CD8-positive, alpha-beta memory T cell (primary cell): Measurements from ENCODE around the gene BRSK2. TPM values are rescaled to one million over a fixed set of nuclear protein-coding genes. Genes with fewer than 3 reads are reported as not detected.

ENCODE experiments used
- CTCF ChIA-PET: fragments of 350-600 bp; sonication (Branson Sonifier 250); formaldehyde crosslinking; loops from one replicate; lab custom pipeline; 2021; ENCODE audit warnings: antibody characterized with exemption; lab: Charles Lee
- POLR2A ChIA-PET: fragments of 350-600 bp; sonication (Branson Sonifier 250); formaldehyde crosslinking; loops from one replicate; lab custom pipeline; 2021; ENCODE audit warnings: antibody characterized with exemption; lab: Charles Lee
- DNase-seq, 5 donors: peaks; one replicate each; pipeline versions ENCODE4 v3.0.0 to v3.0.0-alpha.2; 2020 to 2022; ENCODE audit warnings: mixed read lengths in 1 of 5
- H3K27ac ChIP-seq: one replicate; pipeline ENCODE4 v1.7.0; 2013; ENCODE audit warnings: low read depth, mild to moderate bottlenecking, low read length, moderate library complexity
- H3K27me3 ChIP-seq: 2 replicates; pipeline ENCODE4 v1.7.0; 2013; ENCODE audit warnings: low read length, mild to moderate bottlenecking; ENCODE audit not compliant: insufficient read depth, poor library complexity, severe bottlenecking
- H3K36me3 ChIP-seq: 2 replicates; pipeline ENCODE4 v1.7.0; 2013; ENCODE audit warnings: mild to moderate bottlenecking, low read length, moderate library complexity; ENCODE audit not compliant: insufficient read depth
- H3K4me1 ChIP-seq: 2 replicates; pipeline ENCODE4 v1.7.0; 2013; ENCODE audit warnings: mild to moderate bottlenecking, low read length, moderate library complexity; ENCODE audit not compliant: insufficient read depth
- H3K4me3 ChIP-seq: 2 replicates; pipeline ENCODE4 v1.7.0; 2013; ENCODE audit warnings: mild to moderate bottlenecking, low read length
- H3K9me3 ChIP-seq: 2 replicates; pipeline ENCODE4 v1.7.0; 2013; ENCODE audit warnings: mild to moderate bottlenecking, low read length
- H3K27ac Mint-ChIP-seq, 8 donors: one replicate each; pipeline ENCODE4 v1.8.0; 2020 to 2021; ENCODE audit warnings: mixed read lengths in 8 of 8, mild to moderate bottlenecking in 6 of 8, inconsistent platforms in 3 of 8, moderate library complexity in 3 of 8
- H3K27me3 Mint-ChIP-seq, 2 donors: one replicate each; pipeline ENCODE4 v1.8.0; 2020 to 2021; ENCODE audit warnings: mixed read lengths in 2 of 2, mild to moderate bottlenecking in 1 of 2, moderate library complexity in 1 of 2
- H3K36me3 Mint-ChIP-seq, 3 donors: one replicate each; pipeline ENCODE4 v1.8.0; 2020 to 2021; ENCODE audit warnings: mixed read lengths in 3 of 3, inconsistent platforms in 1 of 3, mild to moderate bottlenecking in 1 of 3
- H3K4me1 Mint-ChIP-seq, 3 donors: one replicate each; pipeline ENCODE4 v1.8.0; 2020 to 2021; ENCODE audit warnings: mixed read lengths in 3 of 3, inconsistent platforms in 1 of 3, mild to moderate bottlenecking in 1 of 3
- H3K4me3 Mint-ChIP-seq, 7 donors: one replicate each; pipeline ENCODE4 v1.8.0; 2020 to 2021; ENCODE audit warnings: mixed read lengths in 7 of 7, mild to moderate bottlenecking in 6 of 7, moderate library complexity in 4 of 7, inconsistent platforms in 2 of 7
- H3K9me3 Mint-ChIP-seq, 5 donors: one replicate each; pipeline ENCODE4 v1.8.0; 2020 to 2022; ENCODE audit warnings: mixed read lengths in 5 of 5, mild to moderate bottlenecking in 3 of 5, moderate library complexity in 2 of 5, inconsistent platforms in 1 of 5
- polyA plus RNA-seq: library from polyadenylated mRNA; unstranded; fragments of 300-500 nt; fragmentation: Illumina TruSeq; gene quantifications from one replicate; pipeline ENCODE4 v1.2.3, GENCODE V29; 2021
- total RNA-seq, 2 experiments: library from RNA; stranded (reverse); gene quantifications; one replicate each; pipeline ENCODE4 v1.2.3, GENCODE V29; 2021

BRSK2 gene
- total and polyA plus RNA-seq, 3 experiments from 2014 or later = 0.23 to 0.59 (median 0.35) TPM

DNA sequence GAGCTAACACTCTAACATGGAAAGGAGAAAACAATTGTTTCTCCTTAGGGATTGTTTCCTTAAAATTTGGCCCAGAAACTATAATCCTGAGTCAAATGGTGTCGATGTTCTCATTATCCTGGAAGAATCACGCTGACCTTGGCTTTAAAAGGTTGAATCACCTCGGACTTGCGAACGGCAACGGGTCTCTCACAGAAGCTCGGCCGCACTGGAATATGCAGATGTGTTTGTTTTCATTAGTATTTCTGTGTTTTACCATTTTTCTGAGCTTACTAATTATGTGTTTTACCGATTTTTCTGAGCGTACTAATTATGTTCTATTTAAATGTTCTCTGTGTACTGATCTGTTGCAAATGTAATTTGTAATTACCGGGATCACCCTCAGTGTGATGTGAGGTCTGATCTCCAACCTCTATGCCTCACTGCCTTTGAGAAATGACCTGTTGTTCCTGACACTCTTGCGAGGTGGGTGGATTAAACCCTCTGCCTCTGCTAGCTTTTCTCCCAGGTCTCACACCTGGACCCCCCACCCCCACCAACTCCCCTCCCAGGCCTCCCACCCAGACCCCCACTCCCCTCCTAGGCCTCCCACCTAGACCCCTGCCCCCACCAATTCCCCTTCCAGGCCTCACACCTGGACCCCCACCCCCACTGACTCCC lies 38.3 kb upstream of the BRSK2 start:
- H3K27me3 ChIP-seq = no peaks in the 10 kb centered on the region
- H3K27ac ChIP-seq = no peak overlapping the region
- no peaks in the 10 kb centered on the region for H3K36me3 ChIP-seq
- H3K27me3 Mint-ChIP-seq = peaks cover 5 to 10% of the 10 kb centered on the region in 2 donors
- H3K4me3 Mint-ChIP-seq = no peak overlapping the region
- ChIA-PET CTCF (no interaction called here), POLR2A (no interaction called here)
- H3K36me3 Mint-ChIP-seq = no peaks in the 10 kb centered on the region
- peak in 1 of 5 donors; percentile 8 for DNase-seq
- no peaks in the 10 kb centered on the region for H3K9me3 ChIP-seq
- H3K4me3 ChIP-seq = no peak overlapping the region
- no peaks in the 10 kb centered on the region for H3K4me1 Mint-ChIP-seq
- no peaks in the 10 kb centered on the region for H3K9me3 Mint-ChIP-seq
- H3K4me1 ChIP-seq = no peaks in the 10 kb centered on the region
- no peak overlapping the region for H3K27ac Mint-ChIP-seq

DNA sequence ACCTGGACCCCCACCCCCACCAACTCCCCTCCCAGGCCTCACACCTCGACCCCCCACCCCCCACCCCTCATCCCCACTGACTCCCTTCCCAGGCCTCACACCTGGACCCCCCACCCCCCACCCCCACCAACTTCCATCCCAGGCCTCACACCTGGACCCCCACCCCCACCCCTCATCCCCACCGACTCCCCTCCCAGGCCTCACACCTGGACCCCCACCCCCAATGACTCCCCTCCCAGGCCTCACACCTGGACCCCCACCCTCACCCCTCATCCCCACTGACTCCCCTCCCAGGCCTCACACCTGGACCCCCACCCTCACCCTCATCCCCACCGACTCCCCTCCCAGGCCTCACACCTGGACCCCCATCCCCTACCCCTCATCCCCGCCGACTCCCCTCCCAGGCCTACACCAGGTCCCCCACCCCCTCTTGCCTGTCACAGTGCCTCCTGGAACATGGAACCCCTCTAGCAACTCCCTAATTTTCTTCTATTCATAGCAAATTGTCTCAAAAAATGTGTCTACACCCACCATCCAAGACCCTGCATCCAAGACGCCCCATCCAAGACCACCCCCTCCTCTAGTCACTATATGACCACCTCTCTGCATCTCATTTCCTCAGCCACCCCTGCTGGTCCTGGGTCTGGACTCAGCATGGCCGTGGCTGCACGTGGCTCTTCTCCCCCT lies 36.9 kb upstream of the BRSK2 start:
- CTCF ChIA-PET = no interaction called here
- H3K9me3 Mint-ChIP-seq = no peaks in the 10 kb centered on the region
- Histone ChIP-seq H3K36me3 (no peaks in the 10 kb centered on the region), H3K27me3 (no peaks in the 10 kb centered on the region), H3K4me1 (no peaks in the 10 kb centered on the region), H3K4me3 (no peak overlapping the region), H3K9me3 (no peaks in the 10 kb centered on the region), H3K27ac (no peak overlapping the region)
- H3K27ac Mint-ChIP-seq = no peak overlapping the region
- DNase-seq = no peak
- no peak overlapping the region for H3K4me3 Mint-ChIP-seq
- POLR2A ChIA-PET = no interaction called here
- H3K27me3 Mint-ChIP-seq = peaks cover 14 to 15% of the 10 kb centered on the region in 2 donors
- no peaks in the 10 kb centered on the region for H3K4me1 Mint-ChIP-seq
- H3K36me3 Mint-ChIP-seq = no peaks in the 10 kb centered on the region

DNA sequence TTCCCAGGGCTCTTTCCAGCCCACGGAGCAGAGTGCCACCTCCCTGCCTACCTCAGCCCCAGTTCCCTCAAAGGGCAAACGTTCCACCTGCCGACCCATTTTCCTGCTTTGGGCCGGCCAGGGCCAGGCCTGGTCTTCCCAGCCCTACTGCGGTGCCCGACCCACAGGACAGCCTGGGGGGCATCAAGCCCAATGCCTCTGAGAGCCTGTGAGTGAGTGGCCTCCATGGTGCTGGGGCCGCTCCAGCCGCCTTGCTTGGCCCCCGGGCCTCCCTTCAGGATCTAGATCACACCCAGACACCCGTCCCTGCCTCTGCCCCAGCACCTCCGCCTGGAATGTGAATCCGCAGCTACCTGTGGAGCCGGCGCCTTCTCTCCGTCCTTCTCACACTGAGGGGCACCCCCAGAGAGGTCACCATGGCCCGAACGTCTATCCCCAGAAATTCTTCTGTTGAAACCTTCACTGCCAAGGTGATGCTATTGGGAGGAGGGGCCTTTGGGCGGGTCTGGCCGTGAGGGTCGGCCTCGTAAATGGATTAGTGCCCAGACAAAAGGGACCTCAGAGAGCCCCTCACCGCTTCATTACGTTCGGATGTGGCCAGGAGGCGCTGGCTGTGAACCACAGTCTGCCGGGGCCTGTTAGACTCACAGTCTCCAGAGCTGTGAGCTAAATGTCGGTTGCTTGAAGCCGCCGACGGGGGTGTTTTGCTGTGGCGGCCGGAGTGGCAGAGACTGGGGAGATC lies 36.2 kb upstream of the BRSK2 start:
- CTCF ChIA-PET = no interaction called here
- H3K27ac ChIP-seq = no peak overlapping the region
- H3K4me1 ChIP-seq = no peaks in the 10 kb centered on the region
- POLR2A ChIA-PET = no interaction called here
- no peaks in the 10 kb centered on the region for H3K9me3 ChIP-seq
- no peaks in the 10 kb centered on the region for H3K36me3 ChIP-seq
- H3K27me3 Mint-ChIP-seq = peaks cover 14 to 17% of the 10 kb centered on the region in 2 donors
- H3K27me3 ChIP-seq = no peaks in the 10 kb centered on the region
- no peaks in the 10 kb centered on the region for H3K4me1 Mint-ChIP-seq
- H3K9me3 Mint-ChIP-seq = no peaks in the 10 kb centered on the region
- H3K4me3 Mint-ChIP-seq = no peak overlapping the region
- no peak overlapping the region for H3K4me3 ChIP-seq
- no peaks in the 10 kb centered on the region for H3K36me3 Mint-ChIP-seq
- DNase-seq = peak in 1 of 5 donors; percentile 36
- no peak overlapping the region for H3K27ac Mint-ChIP-seq

DNA sequence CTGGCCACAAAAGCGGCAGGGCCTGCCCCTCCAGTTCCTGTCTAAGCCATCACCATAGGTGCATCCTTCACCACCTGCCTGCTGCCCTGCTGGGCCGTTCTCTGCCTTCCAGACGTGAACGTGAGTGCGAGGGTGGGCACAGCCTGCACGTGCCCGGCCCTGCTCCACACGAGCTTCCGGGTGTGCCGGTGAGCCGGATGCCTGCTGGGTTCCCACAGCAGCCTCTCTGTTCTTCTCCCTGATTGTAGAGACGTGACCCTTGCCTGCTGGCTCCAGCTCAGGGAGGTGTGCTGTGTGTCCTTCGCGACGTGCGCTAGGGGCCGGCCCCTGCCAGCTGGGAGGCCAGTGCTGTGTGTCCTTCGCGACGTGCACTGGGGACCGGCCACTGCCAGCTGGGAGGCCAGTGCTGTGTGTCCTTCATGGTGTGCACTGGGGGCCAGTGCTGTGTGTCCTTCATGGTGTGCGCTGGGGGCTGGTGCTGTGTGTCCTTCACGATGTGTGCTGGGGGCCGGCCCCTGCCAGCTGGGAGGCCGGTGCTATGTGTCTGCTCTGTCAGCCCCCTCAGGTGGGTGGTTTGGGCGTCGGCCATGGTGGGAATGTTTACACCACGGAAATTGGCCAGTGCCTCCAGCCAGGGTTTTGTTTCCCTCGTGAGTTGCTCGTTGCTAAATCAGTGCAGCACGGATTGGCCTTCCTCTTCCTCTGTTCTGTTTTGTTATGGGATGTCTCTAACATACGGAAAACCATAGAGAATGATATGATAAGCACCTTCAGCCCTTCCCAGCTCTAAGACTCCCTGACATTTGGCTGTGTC lies 35.4 kb upstream of the BRSK2 start:
- no peaks in the 10 kb centered on the region for H3K9me3 Mint-ChIP-seq
- DNase-seq = peak in 1 of 5 donors; percentile 31
- H3K27ac ChIP-seq = no peak overlapping the region
- ChIA-PET CTCF (no interaction called here), POLR2A (no interaction called here)
- no peaks in the 10 kb centered on the region for H3K36me3 ChIP-seq
- H3K36me3 Mint-ChIP-seq = no peaks in the 10 kb centered on the region
- H3K4me3 ChIP-seq = no peak overlapping the region
- H3K4me3 Mint-ChIP-seq = no peak overlapping the region
- no peaks in the 10 kb centered on the region for H3K9me3 ChIP-seq
- H3K4me1 ChIP-seq = no peaks in the 10 kb centered on the region
- H3K27me3 ChIP-seq = no peaks in the 10 kb centered on the region
- no peaks in the 10 kb centered on the region for H3K4me1 Mint-ChIP-seq
- H3K27ac Mint-ChIP-seq = no peak overlapping the region
- H3K27me3 Mint-ChIP-seq = peaks cover 14 to 20% of the 10 kb centered on the region in 2 donors

- Mint-ChIP-seq H3K9me3 (no peaks in the 10 kb centered on the region), H3K27ac (no peak overlapping the region), H3K36me3 (no peaks in the 10 kb centered on the region), H3K4me1 (no peaks in the 10 kb centered on the region), H3K27me3 (peaks cover 18 to 20% of the 10 kb centered on the region in 2 donors), H3K4me3 (no peak overlapping the region)
- POLR2A ChIA-PET = no interaction called here
- no peak overlapping the region for H3K27ac ChIP-seq
- no peaks in the 10 kb centered on the region for H3K36me3 ChIP-seq
- H3K4me1 ChIP-seq = no peaks in the 10 kb centered on the region
- no peaks in the 10 kb centered on the region for H3K9me3 ChIP-seq
- DNase-seq = peak in 1 of 5 donors; percentile 2
- H3K4me3 ChIP-seq = no peak overlapping the region
- no peaks in the 10 kb centered on the region for H3K27me3 ChIP-seq
- CTCF ChIA-PET = no interaction called here
Observed at GRCh38 chr11:1356007-1356435, 33.7 kb upstream of the BRSK2 start.

DNA sequence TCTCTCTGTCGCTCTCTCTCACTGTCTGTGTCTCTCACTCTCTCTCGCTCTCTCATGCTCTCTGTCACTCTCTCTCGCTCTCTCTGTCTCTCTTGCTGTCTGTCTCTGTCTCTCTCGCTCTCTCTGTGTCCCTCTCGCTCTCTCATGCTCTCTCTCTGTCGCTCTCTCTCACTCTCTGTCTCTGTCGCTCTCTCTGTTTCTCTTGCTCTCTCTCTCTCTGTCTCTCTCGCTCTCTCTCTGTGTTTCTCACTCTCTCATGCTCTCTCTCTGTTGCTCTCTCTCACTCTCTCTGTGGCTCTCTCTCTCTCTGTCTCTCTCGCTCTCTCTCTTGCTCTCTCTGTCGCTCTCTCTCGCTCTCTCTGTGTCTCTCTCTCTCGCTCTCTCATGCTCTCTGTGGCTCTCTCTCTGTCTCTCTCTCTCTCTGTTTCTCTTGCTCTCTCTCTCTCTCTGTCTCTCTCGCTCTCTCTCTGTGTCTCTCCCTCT lies 33.2 kb upstream of the BRSK2 start:
- Mint-ChIP-seq H3K36me3 (no peaks in the 10 kb centered on the region), H3K4me3 (no peak overlapping the region), H3K4me1 (no peaks in the 10 kb centered on the region), H3K27ac (no peak overlapping the region), H3K27me3 (peaks cover 18 to 20% of the 10 kb centered on the region in 2 donors), H3K9me3 (no peaks in the 10 kb centered on the region)
- no peaks in the 10 kb centered on the region for H3K27me3 ChIP-seq
- DNase-seq = no peak
- no peaks in the 10 kb centered on the region for H3K9me3 ChIP-seq
- ChIA-PET POLR2A (no interaction called here), CTCF (no interaction called here)
- no peak overlapping the region for H3K4me3 ChIP-seq
- H3K27ac ChIP-seq = no peak overlapping the region
- H3K36me3 ChIP-seq = no peaks in the 10 kb centered on the region
- no peaks in the 10 kb centered on the region for H3K4me1 ChIP-seq

GRCh38 chr11:1358286-1358685 lies 31.4 kb upstream of the BRSK2 start:
- H3K36me3 Mint-ChIP-seq = no peaks in the 10 kb centered on the region
- no peaks in the 10 kb centered on the region for H3K9me3 Mint-ChIP-seq
- H3K9me3 ChIP-seq = no peaks in the 10 kb centered on the region
- H3K27ac ChIP-seq = no peak overlapping the region
- H3K4me1 Mint-ChIP-seq = no peaks in the 10 kb centered on the region
- no peaks in the 10 kb centered on the region for H3K4me1 ChIP-seq
- POLR2A ChIA-PET = no interaction called here
- no peak overlapping the region for H3K4me3 ChIP-seq
- H3K27ac Mint-ChIP-seq = no peak overlapping the region
- H3K27me3 ChIP-seq = no peaks in the 10 kb centered on the region
- H3K27me3 Mint-ChIP-seq = peaks cover 18 to 20% of the 10 kb centered on the region in 2 donors
- no peak overlapping the region for H3K4me3 Mint-ChIP-seq
- CTCF ChIA-PET = no interaction called here
- no peaks in the 10 kb centered on the region for H3K36me3 ChIP-seq
- DNase-seq = peak in 1 of 5 donors; percentile 27
